ENCODE measurements around the gene ZBTB20.

The ZBTB20 gene

DNA sequence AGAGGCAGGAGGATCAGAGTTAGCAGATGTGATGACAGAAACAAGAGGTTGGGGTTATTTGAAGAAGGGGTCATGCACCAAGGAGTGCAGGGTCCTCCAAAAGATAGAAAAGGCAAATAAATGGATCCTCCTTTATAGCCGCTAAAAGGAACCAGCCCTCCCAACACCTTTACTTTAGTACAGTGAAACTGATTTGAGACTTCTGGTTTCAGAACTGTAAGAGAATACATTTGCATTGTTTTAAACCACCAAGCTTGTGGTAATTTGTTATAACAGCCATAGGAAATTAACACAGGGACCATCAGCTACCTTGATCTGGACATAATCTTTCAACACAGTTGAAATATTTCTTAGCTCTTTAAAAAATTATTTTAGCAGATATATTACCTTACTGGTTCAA lies 686.6 kb downstream of the ZBTB20 start:
- DNase-seq (no peak), ATAC-seq (ENCODE audit: insufficient read depth, low read depth) (no peak)
- no peaks in the 10 kb centered on the region for H3K9me3 ChIP-seq (ENCODE audit: insufficient read depth, low read length, severe bottlenecking)
- H3K36me3 ChIP-seq (ENCODE audit: insufficient read depth, low read length) = no peaks in the 10 kb centered on the region
- H3K79me2 ChIP-seq (ENCODE audit: insufficient read depth, low read length) = no peaks in the 10 kb centered on the region
- no peak overlapping the region for H3K27ac ChIP-seq (ENCODE audit: low read length)
- no peak overlapping the region for H2AFZ ChIP-seq (ENCODE audit: low read depth, low read length)
- H3K4me1 ChIP-seq (ENCODE audit: insufficient read depth, low read length) = no peaks in the 10 kb centered on the region
- H3K27me3 ChIP-seq (ENCODE audit: insufficient read depth, low read length, poor library complexity) = no peaks in the 10 kb centered on the region
- no peaks in the 10 kb centered on the region; the same call in 1 of the 2 replicates for H4K20me1 ChIP-seq (ENCODE audit: insufficient read depth, low read length)
- TF ChIP-seq, protein P1, sequence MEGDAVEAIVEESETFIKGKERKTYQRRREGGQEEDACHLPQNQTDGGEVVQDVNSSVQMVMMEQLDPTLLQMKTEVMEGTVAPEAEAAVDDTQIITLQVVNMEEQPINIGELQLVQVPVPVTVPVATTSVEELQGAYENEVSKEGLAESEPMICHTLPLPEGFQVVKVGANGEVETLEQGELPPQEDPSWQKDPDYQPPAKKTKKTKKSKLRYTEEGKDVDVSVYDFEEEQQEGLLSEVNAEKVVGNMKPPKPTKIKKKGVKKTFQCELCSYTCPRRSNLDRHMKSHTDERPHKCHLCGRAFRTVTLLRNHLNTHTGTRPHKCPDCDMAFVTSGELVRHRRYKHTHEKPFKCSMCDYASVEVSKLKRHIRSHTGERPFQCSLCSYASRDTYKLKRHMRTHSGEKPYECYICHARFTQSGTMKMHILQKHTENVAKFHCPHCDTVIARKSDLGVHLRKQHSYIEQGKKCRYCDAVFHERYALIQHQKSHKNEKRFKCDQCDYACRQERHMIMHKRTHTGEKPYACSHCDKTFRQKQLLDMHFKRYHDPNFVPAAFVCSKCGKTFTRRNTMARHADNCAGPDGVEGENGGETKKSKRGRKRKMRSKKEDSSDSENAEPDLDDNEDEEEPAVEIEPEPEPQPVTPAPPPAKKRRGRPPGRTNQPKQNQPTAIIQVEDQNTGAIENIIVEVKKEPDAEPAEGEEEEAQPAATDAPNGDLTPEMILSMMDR (IDR thresholded peaks at IDR 0.05; ENCODE audit: borderline replicate concordance, extremely low read depth, low read length, poor library complexity, severe bottlenecking) = no peak
- no peak for TF ChIP-seq EZH2 (IDR thresholded peaks at IDR 0.05; ENCODE audit: borderline replicate concordance, low read depth, low read length, severe bottlenecking)
- no peak overlapping the region for H3K4me2 ChIP-seq (ENCODE audit: insufficient read depth, low read length)
- H3K4me3 ChIP-seq (ENCODE audit: low read depth in 1 of 2, low read length in 2 of 2) = no peak overlapping the region
- no peak overlapping the region for H3K9ac ChIP-seq (ENCODE audit: low read depth, low read length)

DNA sequence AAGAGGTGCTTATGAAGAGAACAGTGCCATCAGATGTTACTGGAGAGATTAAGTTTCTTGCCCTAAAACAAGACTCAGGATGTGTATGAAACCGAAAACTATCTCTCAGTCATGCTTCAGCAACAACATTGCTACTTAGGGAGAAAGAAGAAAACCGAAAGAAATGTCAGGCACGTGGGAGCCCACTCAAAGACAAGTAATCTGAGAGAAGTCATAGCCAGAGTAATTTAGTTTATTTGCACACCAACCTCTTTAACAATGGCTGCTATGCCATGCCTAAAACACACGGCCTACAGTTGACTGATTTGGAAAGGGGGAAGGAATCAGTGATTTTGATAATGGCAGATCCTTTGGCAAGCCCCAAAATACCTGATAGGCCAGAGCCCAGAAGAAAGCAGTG lies 690.3 kb downstream of the ZBTB20 start:
- no peaks in the 10 kb centered on the region for H3K27me3 ChIP-seq (ENCODE audit: insufficient read depth, low read length, poor library complexity)
- no peak for ATAC-seq (ENCODE audit: insufficient read depth, low read depth)

DNA sequence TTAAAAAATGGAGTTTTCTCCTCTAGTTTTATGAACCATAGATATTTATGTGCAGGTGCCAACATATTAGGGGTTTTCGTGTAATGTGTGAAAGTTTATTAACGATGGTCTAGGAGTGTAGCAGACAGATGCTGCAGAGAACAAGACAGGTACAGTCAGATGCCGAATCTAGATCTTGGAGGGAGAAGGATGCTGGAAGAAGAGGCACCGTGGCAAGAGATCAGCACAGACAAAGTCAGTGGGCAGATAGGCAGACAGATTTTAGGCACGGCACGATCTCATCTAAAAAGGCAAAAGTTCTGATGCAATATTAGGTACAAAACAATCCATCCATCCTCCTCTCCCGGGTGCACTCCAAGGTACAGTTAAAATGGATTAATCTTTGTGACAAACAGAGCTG lies 691.7 kb downstream of the ZBTB20 start:
- no peak overlapping the region for H3K4me3 ChIP-seq (ENCODE audit: low read depth in 1 of 2, low read length in 2 of 2)

More for the DNA sequence above, 690.3 kb downstream of the ZBTB20 start:
- Histone ChIP-seq H3K9ac (ENCODE audit: low read depth, low read length) (no peak overlapping the region), H3K4me3 (ENCODE audit: low read depth in 1 of 2, low read length in 2 of 2) (no peak overlapping the region), H3K4me2 (ENCODE audit: insufficient read depth, low read length) (no peak overlapping the region), H3K9me3 (ENCODE audit: insufficient read depth, low read length, severe bottlenecking) (no peaks in the 10 kb centered on the region), H3K27ac (ENCODE audit: low read length) (no peak overlapping the region), H3K36me3 (ENCODE audit: insufficient read depth, low read length) (no peaks in the 10 kb centered on the region), H4K20me1 (ENCODE audit: insufficient read depth, low read length) (no peaks in the 10 kb centered on the region; the same call in 1 of the 2 replicates), H3K79me2 (ENCODE audit: insufficient read depth, low read length) (no peaks in the 10 kb centered on the region), H3K4me1 (ENCODE audit: insufficient read depth, low read length) (no peaks in the 10 kb centered on the region; the same call in 1 of the 2 replicates), H2AFZ (ENCODE audit: low read depth, low read length) (no peak overlapping the region)
- TF ChIP-seq, protein P1 (IDR thresholded peaks at IDR 0.05; ENCODE audit: borderline replicate concordance, extremely low read depth, low read length, poor library complexity, severe bottlenecking) = no peak
- no peak for TF ChIP-seq EZH2 (IDR thresholded peaks at IDR 0.05; ENCODE audit: borderline replicate concordance, low read depth, low read length, severe bottlenecking)
- DNase-seq = no peak

More for the DNA sequence above, 691.7 kb downstream of the ZBTB20 start:
- Histone ChIP-seq H3K4me2 (ENCODE audit: insufficient read depth, low read length) (no peak overlapping the region), H4K20me1 (ENCODE audit: insufficient read depth, low read length) (no peaks in the 10 kb centered on the region; the same call in 1 of the 2 replicates), H2AFZ (ENCODE audit: low read depth, low read length) (no peak overlapping the region), H3K4me1 (ENCODE audit: insufficient read depth, low read length) (no peaks in the 10 kb centered on the region; the same call in 1 of the 2 replicates), H3K36me3 (ENCODE audit: insufficient read depth, low read length) (no peaks in the 10 kb centered on the region), H3K27me3 (ENCODE audit: insufficient read depth, low read length, poor library complexity) (no peaks in the 10 kb centered on the region), H3K27ac (ENCODE audit: low read length) (no peak overlapping the region), H3K9ac (ENCODE audit: low read depth, low read length) (no peak overlapping the region), H3K9me3 (ENCODE audit: insufficient read depth, low read length, severe bottlenecking) (no peaks in the 10 kb centered on the region), H3K79me2 (ENCODE audit: insufficient read depth, low read length) (no peaks in the 10 kb centered on the region)
- TF ChIP-seq, protein P1 (IDR thresholded peaks at IDR 0.05; ENCODE audit: borderline replicate concordance, extremely low read depth, low read length, poor library complexity, severe bottlenecking) = no peak
- TF ChIP-seq EZH2 (IDR thresholded peaks at IDR 0.05; ENCODE audit: borderline replicate concordance, low read depth, low read length, severe bottlenecking) = no peak
- DNase-seq (no peak), ATAC-seq (ENCODE audit: insufficient read depth, low read depth) (no peak)

Measured in DND-41 (cell line).